Measurements from ENCODE around the gene CTNNAL1. TPM values are rescaled to one million over a fixed set of nuclear protein-coding genes. Genes with fewer than 3 reads are reported as not detected.

Gene CTNNAL1
- total RNA-seq, 1 donor from 2014 or later: 63.4 TPM

DNA sequence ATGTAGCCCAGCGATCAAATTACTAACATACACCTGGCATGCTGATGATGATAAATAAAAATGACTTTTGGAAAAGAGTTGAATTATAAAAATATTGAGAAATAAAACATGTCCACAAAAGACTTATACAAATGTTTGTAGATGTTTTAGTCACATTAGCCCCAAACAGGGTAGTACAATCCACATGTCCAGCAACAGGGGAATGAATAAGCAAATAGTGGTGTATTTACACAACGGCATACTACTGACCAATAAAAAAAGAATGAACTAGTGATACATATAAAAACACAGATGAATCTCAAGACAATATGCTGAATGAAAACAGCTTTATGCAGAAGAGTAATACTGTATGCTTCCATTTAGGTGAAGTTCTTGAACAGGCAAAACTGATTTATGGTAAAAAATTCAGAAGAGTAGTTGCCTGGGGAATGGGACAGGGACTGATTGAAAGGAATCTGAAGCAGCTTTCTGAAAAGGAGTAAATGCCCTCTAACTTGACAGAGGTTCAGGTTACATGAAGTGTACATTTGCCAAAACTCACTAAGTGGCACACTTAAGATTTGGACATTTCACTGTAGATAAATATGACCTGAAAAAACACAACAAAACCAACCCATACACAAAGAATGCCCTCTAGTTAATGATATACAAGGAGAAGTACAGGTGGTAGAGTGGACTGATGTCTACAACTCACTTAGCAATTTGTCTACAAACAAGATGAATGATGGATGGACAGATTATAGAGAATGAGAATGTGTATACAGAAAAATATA lies 115.8 kb downstream of the CTNNAL1 start:
- FAIRE-seq (no peak), DNase-seq (ENCODE audit: low read depth) (no peak)
- TF ChIP-seq, protein P1, sequence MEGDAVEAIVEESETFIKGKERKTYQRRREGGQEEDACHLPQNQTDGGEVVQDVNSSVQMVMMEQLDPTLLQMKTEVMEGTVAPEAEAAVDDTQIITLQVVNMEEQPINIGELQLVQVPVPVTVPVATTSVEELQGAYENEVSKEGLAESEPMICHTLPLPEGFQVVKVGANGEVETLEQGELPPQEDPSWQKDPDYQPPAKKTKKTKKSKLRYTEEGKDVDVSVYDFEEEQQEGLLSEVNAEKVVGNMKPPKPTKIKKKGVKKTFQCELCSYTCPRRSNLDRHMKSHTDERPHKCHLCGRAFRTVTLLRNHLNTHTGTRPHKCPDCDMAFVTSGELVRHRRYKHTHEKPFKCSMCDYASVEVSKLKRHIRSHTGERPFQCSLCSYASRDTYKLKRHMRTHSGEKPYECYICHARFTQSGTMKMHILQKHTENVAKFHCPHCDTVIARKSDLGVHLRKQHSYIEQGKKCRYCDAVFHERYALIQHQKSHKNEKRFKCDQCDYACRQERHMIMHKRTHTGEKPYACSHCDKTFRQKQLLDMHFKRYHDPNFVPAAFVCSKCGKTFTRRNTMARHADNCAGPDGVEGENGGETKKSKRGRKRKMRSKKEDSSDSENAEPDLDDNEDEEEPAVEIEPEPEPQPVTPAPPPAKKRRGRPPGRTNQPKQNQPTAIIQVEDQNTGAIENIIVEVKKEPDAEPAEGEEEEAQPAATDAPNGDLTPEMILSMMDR (IDR thresholded peaks at IDR 0.05; ENCODE audit: insufficient read depth, low read length, severe bottlenecking): no peak
- Histone ChIP-seq H3K4me3 (ENCODE audit: low read depth, low read length) (no peak overlapping the region), H3K36me3 (ENCODE audit: control insufficient read depth, insufficient read depth, low read length) (peaks cover 23% of the 10 kb centered on the region), H3K27me3 (ENCODE audit: control insufficient read depth, insufficient read depth, low read length) (no peaks in the 10 kb centered on the region)

GRCh38 chr9:108894225-108894997 lies 118.9 kb downstream of the CTNNAL1 start:
- TF ChIP-seq, protein P1 (IDR thresholded peaks at IDR 0.05; ENCODE audit: insufficient read depth, low read length, severe bottlenecking): no peak
- FAIRE-seq (no peak), DNase-seq (ENCODE audit: low read depth) (no peak)
- H3K27me3 ChIP-seq (ENCODE audit: control insufficient read depth, insufficient read depth, low read length): no peaks in the 10 kb centered on the region
- no peak overlapping the region for H3K4me3 ChIP-seq (ENCODE audit: low read depth, low read length)
- peaks cover 30% of the 10 kb centered on the region for H3K36me3 ChIP-seq (ENCODE audit: control insufficient read depth, insufficient read depth, low read length)

Other genes starting within 250 kb of the CTNNAL1 start
- under 0.01 TPM in 1 of 2 replicates, not detected in the other for gene ACTL7B, start 157.5 kb downstream of the CTNNAL1 start, total RNA-seq
- not detected in 2 replicates for gene ACTL7A, start 151.2 kb downstream of the CTNNAL1 start, total RNA-seq
- gene ELP1, start 79.4 kb downstream of the CTNNAL1 start, total RNA-seq: 36.2 and 37.9 TPM in 2 replicates
- gene ABITRAM, start 79.1 kb downstream of the CTNNAL1 start, total RNA-seq: 8.1 and 8.2 TPM in 2 replicates
- gene TMEM245, start 106.4 kb upstream of the CTNNAL1 start, total RNA-seq: 34.2 and 37.1 TPM in 2 replicates
- gene FRRS1L, start 153.8 kb upstream of the CTNNAL1 start, total RNA-seq: under 0.01 TPM in 1 of 2 replicates, not detected in the other

Measured in bronchial epithelial cell (primary cell).